NCI-H2227 (cell line): ENCODE measurements around the gene SPATA6.
"Not testable (repeated sequence)": the region's sequence is repeated elsewhere in the genome, so short reads cannot be mapped to it uniquely, and the experiment has no call there.

Source experiments
- DNase-seq: peaks from one replicate; lab custom pipeline; 2025; ENCODE audit not compliant: unreplicated experiment; lab: John Stamatoyannopoulos, UW

The SPATA6 gene

DNA sequence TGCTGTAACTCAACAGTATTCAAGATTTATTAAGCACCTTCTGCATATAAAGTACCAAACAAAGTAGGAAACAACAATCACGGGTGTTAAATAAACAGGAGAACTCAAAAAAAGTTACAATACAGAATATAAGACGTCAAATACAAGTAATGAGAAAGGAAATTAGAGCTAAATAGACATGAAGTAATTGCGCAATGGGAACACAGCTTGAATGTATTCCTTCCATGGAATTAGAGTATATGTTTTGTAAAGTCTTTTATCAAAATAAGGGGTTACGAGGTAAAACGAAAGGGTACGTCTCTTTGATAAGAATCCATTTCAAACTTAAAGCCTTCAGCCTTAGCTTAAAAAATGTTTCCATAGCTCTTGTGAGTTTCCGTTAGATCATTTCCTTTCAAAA, 109.1 kb downstream of the SPATA6 start:
- DNase-seq: no peak

DNA sequence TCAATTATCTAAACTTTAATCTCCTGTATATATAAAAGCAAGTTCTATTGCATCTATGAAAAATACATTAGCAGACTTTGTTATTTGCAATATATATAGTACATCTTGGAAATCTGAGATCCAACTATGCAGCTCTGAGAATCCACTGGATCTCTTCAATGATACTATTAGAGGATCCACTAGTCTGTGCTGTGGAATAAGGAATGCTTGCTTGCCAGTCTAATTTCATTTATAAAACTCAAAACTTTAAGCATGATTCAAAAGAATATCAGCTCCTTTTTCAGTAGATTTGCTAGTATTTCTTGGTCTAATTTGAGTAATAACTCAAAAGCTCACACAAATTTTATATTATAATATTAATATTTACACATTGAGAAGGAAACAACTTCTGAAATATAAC, 115.1 kb downstream of the SPATA6 start:
- DNase-seq: no peak

DNA sequence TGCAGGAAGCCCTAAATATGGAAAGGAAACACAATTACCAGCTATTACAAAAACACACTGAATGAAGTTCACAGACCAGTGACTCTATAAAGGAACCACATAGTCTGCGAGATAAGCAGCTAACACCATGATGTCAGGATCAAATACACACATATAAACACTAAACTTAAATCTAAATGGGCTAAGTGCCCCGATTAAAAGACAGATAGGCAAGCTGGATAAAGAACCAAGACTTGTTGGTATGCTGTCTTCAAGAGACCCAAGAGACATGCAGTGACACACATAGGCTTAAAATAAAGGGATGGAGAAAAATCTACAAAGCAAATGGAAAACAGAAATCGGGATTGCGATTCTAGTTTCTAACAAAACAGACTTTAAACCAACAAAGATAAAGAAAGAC, 127.6 kb downstream of the SPATA6 start:
- DNase-seq: no peak

DNA sequence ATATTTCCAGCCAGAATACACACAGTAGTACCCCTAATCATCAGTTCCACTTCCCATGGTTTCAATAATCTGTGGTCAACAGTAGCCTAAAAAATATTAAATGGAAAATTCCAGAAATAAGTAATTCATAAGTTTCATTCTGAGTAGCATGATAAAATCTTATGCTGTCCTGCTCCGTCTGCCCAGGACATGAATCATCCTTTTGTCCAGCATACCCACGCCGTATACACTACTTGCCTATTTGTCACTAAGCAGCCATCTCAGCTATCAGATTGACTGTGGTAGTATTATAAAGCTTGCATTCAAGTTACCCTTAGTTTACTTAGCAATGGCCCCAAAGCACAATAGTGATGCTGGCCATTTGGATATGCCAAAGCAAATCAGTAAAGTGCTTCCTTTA, 130.8 kb downstream of the SPATA6 start:
- no peak for DNase-seq

DNA sequence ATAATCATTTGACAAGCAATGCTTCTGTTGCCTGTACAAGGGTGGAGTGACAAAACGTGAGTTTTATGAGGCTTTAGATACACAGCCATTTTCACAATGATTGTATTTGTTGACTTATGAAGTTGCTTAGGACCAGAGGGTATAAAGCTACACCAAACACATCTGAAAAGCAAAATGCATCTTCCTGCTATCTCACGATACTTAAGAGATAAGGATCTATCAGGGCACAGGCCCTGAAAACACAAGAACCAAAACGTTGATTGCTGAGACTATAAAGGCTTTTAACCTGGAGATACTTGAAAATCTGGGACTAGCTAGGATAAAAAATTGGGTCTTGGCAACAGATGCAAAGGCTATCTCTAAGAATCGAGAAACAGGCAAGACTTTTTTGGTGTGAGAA, 133.7 kb downstream of the SPATA6 start:
- DNase-seq: no peak

DNA sequence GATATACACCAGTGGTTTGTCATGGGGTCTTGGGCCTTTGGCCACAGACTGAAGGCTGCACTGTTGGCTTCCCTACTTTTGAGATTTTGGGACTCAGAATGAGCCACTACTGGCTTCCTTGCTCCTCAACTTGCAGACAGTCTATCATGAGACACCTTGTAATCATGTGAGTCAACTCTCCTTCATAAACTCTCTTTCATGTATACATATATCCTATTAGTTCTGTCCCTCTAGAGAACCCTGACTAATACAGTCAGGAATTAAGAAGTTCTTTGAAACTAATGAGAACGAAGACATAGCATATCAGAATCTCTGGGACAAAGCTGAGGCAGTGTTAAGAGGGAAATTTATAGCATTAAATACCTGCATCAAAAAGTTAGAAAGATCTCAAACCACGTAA, 138.7 kb downstream of the SPATA6 start:
- no peak for DNase-seq

DNA sequence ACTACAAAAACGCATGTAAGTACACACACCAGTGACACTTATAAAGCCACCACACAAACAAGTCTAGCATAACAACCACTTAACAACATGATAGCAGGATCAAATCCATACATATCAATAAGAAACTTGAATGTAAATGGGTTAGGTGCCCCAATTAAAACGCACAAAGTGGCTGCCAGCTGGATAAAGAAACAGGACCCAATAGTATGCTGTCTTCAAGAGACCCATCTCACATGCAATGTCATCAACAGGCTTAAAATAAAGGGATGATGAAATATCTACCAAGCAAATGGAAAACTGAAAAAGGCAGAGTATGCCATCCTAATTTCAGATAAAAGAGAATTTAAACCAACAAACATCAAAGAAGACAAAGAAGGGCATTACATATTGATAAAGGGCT, 139.9 kb downstream of the SPATA6 start:
- DNase-seq: no peak

DNA sequence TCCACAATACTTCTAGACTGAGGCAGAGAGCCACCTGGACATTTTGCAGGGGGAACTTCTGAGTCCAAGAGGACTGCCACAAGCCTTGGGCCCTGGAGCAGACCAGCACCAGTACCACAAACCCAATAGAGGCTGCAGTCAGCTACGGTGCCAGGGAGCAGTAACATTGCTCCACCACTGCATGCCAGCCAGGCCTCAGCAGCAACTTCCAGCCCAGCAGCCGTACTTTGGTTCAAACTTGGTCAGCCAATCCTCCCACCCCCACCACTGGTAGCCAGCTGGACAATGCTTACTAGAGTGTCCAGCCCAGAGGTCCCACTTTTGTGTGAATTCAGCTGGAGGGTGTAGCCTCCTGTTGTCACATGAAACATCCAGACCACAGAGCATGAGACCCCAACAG, 142.1 kb downstream of the SPATA6 start:
- no peak for DNase-seq

DNA sequence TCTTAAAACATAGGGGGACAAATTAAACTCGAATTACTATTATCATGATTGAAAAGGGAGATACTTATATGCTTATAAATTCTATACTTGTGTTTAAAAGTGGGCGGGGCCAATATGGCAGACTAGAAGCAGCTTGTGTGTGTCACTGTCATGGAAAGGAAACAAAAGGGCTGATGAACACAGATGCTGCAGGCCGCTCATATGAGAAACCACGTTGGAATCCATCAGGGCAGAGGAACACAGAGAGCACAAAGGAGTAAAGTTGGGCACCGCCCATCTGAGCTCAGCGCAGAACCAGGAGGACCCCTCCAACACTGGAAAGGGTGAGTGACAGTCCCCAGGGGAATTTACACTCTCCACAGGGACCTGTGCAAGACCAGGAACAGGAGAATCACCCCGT, 142.5 kb downstream of the SPATA6 start:
- DNase-seq: no peak

DNA sequence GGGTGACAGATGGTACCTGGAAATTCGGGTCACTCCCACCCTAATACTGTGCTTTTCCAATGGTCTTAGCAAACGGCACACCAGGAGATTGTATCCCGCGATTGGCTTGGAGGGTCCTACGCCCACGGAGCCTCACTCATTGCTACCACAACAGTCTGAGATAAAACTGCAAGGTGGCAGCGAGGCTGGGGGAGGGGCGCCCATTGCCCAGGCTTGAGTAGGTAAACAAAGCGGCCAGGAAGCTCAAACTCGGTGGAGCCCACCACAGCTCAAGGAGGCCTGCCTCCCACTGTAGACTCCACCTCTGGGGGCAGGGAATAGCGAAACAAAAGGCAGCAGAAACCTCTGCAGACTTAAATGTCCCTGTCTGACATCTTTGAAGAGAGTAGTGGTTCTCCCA, 160.2 kb downstream of the SPATA6 start:
- DNase-seq: not testable (repeated sequence)

DNA sequence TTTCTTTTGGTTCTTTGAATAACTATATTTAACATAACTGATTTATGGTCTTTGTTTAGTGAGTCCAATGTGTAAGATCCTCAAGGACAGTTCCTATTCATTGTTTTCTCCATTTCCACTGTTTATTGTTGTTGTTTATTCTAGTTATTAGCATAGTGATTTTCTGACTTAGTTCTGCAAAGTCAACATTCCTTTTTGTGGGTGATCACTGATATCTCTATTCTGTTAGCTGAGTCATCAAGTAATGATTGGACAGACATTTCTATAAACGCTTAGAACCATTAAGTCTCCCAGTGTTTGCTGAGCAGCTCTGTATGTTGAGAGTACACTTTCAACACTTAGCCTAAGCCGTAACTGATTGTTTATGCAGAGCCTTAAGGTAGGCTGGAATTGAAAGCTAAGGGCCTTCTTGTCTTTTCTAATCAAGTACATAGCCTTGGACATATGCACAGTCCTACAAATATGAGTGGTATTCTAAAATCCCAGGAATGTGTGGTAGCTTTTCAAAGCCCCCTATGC, 162.4 kb downstream of the SPATA6 start:
- DNase-seq: no peak

DNA sequence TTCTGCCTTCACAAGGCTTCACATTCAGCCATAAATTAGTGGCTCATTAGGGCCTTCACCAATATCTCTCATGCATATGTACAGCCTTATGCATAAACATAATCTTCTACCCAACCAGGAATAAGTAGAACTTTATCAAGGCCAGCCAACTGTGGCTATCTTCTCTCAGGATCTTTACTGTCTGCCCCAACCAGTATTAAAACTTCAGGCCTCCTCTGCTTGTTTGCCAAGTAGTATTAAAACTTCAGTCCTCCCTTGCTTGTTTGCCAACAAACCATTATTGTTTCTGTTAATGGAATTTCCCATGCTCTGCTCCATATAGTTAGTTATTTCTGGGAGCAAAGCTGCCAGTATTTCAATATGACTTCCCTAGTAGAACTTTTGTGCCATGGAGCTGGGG, 169.4 kb downstream of the SPATA6 start:
- no peak for DNase-seq

DNA sequence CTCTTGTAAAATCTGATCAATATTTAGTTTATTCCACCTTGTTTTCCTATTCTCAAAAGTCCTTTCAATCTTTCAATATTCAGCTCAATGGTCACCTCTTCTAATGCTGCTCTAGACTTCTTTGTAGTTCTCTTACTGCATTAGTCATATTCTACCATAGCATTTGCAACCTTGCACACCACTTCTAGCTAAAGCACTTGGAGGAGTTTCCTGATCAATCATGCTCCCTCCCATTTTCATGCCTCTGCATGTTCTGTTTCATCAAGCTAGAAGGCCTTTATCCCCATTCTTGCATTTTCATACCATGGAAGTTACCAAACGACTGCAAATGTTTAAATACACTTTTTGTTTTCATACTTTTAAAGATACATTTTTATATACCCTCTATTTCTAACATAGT, 177.3 kb downstream of the SPATA6 start:
- DNase-seq: no peak

DNA sequence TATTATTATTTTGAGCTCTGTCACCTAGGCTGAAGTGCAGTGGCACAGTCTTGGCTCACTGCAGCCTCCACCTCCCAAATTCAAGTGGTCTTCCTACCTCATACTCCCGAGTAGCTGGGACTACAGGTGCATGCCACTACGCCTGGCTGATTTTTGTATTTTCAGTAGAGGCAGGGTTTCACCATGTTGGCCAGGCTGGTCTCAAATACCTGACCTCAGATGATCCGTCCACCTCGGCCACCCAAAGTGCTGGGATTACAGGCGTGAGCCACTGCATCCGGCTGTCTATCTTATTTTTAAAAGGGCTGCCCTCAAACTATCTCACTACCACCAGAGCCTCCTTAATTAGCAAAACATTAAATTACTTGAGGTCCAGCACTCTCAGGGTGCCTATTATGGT, 177.9 kb downstream of the SPATA6 start:
- not testable (repeated sequence) for DNase-seq

DNA sequence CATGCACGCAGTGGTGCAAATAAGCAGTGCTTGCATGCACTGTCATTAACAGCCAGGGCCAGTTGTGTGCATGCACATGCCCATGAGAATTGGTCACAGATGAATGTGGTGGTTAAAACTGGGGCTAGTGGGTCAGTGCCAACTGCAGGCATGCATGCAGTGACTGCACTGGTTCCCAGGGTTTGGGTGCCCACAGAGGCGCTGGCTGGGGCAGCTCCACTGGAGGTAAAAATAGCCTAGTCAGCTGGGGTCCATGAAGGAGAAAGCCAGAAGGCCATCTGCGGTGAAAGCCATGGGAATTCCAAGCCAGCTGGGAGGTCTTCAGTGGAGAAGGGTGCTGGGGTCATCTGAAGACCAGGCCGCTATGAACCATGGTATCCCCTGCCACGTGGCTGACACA, 179.3 kb downstream of the SPATA6 start:
- no peak for DNase-seq

DNA sequence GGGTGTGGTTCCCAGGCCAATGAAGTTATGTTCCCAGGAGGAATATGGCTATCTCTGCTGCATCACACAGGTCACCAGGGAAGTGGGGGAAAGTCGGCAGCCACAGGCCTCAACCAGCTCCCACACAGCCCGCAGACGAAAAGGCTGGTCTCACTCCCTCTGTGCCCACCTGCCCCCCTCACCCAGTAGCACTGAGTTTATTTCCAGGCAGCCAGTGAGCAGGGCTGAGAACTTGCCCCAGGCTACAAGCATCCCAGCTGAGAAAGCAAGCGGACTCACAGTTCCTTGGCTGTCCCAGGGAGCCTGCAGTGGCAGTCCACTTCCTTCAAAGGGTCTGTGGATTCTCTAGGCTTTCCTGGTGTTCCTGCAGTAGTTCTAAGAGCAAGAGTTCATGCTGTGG, 180.6 kb downstream of the SPATA6 start:
- no peak for DNase-seq

DNA sequence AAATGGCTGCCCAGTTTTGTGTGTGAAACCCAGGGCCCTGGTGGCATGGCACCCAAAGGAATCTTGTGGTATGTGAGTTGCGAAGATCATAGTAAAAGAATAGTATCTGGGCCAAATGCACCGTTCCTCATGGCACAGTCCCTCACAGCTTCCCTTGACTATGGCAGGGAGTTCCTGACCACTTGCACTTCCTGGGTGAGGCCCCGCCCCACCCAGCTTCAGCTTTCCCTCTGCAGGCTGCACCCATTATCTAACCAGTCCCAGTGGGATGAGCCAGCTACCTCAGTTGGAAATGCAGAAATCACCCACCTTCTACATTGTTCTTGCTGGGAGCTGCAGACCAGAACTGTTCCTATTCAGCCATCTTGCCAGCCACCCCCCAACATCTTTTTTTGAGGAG, 186.5 kb downstream of the SPATA6 start:
- DNase-seq: no peak

DNA sequence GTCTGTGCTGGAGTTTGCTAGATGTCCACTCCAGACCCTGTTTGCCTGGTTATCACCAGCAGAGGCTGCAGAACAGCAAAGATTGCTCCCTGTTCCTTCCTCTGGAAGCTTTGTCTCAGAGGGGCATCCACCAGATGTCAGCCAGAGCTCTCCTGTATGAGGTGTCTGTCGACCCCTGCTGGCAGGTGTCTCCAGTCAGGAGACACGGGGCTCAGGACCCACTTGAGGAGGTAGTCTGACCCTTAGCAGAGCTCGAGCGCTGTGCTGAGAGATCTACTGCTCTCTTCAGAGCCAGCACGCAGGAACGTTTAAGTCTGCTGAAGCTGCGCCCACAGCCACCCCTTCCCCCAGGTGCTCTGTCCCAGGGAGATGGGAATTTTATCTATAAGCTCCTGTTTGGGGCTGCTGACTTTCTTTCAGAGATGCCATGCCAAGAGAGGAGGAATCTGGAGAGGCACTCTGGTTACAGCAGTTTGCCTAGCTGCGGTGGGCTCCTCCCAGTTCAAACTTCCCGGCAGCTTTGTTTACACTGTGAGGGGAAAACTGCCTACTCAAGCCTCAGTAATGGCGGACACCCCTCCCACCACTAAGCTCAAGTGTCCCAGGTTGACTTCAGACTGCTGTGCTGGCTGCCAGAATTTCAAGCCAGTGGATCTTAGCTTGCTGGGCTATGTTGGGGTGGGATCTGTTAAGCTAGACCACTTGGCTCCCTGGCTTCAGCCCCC, 187.1 kb downstream of the SPATA6 start:
- DNase-seq: not testable (repeated sequence)

DNA sequence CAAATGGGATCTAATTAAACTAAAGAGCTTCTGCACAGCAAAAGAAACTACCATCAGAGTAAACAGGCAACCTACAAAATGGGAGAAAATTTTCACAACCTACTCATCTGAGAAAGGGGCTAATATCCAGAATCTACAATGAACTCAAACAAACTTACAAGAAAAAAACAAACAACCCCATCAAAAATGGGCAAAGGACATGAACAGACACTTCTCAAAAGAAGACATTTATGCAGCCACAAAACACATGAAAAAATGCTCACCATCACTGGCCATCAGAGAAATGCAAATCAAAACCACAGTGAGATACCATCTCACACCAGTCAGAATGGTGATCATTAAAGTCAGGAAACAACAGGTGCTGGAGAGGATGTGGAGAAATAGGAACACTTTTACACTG, 189.7 kb downstream of the SPATA6 start:
- DNase-seq: not testable (repeated sequence)

DNA sequence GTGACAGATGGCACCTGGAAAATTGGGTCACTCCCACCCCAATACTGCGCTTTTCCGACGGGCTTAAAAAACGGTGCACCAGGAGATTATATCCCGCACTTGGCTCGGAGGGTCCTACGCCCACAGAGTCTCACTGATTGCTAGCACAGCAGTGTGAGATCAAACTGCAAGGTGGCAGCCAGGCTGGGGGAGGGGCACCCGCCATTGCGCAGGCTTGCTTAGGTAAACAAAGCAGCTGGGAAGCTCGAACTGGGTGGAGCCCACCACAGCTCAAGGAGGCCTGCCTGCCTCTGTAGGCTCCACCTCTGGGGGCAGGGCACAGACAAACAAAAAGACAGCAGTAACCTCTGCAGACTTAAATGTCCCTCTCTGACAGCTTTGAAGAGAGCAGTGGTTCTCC, 194.6 kb downstream of the SPATA6 start:
- not testable (repeated sequence) for DNase-seq

DNA sequence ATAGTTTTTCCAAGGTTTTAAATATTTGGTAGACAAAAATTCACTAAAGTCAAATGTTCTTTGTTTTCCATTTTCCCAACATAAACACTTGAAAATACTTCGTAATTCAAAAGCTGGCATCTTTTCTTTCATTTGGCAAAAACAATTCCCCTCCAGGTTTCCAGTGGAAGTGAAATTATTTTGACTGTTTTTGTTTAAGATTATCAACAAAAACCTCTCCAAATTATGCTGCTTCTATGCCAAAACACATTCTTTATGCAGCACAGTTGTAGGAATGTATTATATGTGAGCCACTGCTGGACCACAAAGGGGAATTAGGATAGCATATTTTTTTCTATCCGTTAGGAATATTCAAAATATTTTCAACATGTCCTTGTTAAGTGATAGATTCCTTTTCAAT, 205.4 kb downstream of the SPATA6 start:
- DNase-seq: no peak

DNA sequence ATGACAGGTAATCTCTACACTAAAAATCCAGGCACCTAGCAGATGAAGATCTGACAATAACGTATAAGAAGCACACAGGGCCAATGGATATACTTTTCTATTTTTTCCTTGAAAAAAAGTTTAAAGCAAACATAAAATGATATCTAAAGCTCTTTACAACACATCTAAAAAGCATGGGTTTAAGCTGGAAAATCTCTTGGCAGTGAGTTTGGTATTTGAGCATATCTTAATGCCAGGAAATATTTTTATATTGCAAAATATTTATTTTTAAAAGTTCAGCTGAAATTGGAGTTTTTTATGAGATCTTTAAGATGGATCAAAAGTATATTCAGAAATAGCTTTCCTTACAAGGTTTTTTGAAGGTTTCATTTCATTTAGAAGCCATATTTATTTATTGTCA, 209.0 kb downstream of the SPATA6 start:
- DNase-seq: no peak

DNA sequence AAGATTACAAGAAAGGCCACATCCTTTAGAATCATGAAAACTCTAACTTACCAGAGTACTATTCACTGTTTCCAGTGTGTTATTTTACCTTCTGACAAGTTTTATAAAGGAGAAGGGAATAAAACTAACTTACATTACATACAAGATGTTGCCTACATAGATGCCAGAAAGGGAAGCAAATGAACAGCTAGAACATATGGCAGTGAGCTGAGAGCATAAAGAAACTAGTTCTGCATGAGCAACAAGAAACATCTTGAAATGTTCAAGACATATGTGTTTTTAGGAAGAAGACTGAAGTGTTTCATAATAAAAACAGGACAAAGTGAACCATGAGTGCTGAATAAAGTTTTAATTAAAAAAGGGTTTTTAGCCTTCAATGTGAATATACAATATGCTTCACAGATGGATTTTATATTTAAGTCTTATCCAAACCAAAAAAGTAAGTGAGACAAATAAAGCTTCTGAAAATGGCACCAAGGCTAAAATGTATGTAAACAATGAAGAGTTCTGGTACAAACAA, 210.1 kb downstream of the SPATA6 start:
- no peak for DNase-seq
